ENCODE measurements around the gene STOX1.
"Not testable (repeated sequence)": the region's sequence is repeated elsewhere in the genome, so short reads cannot be mapped to it uniquely, and the experiment has no call there.

STOX1 gene, protein sequence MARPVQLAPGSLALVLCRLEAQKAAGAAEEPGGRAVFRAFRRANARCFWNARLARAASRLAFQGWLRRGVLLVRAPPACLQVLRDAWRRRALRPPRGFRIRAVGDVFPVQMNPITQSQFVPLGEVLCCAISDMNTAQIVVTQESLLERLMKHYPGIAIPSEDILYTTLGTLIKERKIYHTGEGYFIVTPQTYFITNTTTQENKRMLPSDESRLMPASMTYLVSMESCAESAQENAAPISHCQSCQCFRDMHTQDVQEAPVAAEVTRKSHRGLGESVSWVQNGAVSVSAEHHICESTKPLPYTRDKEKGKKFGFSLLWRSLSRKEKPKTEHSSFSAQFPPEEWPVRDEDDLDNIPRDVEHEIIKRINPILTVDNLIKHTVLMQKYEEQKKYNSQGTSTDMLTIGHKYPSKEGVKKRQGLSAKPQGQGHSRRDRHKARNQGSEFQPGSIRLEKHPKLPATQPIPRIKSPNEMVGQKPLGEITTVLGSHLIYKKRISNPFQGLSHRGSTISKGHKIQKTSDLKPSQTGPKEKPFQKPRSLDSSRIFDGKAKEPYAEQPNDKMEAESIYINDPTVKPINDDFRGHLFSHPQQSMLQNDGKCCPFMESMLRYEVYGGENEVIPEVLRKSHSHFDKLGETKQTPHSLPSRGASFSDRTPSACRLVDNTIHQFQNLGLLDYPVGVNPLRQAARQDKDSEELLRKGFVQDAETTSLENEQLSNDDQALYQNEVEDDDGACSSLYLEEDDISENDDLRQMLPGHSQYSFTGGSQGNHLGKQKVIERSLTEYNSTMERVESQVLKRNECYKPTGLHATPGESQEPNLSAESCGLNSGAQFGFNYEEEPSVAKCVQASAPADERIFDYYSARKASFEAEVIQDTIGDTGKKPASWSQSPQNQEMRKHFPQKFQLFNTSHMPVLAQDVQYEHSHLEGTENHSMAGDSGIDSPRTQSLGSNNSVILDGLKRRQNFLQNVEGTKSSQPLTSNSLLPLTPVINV

DNA sequence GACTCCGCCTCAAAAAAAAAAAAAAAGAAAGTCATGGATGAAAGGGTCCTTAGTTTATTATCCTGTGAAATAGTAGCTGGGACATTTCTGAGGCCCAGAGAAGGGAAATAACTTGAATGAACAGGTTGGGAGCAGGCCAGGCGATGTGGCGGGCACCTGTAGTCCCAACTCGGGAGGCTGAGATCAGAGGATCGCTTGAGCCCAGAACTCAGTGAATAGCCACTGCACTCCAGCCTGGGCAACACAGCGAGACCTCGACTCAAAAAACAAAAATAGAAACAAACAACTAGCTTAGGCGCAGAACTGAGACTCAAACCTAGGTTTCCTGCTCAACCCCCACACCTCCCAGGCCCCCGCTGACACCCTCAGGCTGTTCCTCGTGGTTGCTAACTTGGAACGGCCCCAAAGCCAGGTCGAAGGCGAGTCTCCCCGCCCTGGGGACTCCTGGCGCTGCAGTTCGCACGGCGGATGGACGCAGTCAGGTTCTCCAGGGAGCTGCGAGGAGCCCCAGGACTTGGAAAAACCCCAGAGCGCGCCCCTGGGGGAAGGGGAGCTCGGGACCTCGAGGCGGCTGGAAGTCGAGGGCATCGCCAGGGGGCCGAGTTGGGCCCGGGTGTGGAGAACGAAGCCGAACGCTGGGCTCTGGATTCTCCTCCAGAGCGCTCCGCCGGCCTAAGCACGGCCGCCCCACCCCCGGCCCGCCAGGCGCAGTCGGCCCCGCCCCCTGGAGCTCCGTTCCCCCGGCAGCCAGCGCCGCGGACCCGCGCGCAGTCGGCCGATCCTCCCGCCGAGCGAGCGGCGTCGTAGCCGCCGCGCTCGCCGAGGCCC, at the start of gene STOX1:
TSS of gene STOX1 (plus strand) at position 768 of the 828 bp plus-strand sequence. CDS start 93 bp downstream, outside the sequence.
- no peak for FAIRE-seq
- peak; percentile 93 for DNase-seq (ENCODE audit: low spot score)

DNA sequence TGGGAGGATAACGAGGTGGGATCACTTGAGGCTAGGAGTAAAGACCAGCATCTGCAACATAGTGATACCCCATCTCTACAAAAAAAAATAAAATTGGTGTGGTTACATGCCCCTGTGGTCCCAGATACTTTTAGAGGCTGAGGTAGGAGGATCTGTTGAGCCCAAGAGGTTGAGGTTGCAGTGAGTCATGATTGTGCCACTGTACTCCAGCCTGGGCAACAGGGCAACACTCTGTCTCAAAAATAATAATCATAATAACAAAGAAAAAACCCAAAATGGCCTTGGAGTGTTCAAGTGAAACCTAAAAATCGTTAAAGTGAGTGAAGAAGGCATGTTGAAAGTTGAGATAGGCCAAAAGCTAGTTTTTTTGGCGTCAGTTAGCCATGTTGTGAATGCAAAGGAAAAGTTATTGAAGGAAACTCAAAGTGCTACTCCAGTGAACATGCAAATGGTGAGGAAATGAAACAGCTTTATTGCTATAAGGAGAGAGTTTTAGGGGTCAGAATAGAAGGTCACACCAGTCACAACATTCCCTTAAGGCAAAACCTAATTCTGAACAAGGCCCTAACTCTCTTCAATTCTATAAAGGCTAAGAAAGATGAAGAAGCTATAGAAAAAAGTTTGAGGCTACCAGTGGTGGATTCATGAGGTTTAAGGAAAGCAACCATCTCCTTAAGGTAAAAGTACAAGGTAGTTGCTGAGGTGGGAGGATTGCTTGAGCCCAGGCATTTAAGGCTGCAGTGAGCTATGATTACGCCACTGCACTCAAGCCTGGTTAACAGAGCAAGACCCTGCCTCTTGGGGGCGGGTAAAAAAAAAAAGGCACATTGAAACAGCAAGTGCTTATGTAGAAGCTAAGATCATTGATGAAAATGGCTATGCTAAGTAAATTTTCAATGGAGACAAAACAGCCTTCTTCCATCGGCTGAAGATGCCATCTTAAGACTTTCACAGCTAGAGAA, 45.4 kb upstream of the STOX1 start:
- DNase-seq (ENCODE audit: low spot score) = no peak
- no peak for FAIRE-seq

DNA sequence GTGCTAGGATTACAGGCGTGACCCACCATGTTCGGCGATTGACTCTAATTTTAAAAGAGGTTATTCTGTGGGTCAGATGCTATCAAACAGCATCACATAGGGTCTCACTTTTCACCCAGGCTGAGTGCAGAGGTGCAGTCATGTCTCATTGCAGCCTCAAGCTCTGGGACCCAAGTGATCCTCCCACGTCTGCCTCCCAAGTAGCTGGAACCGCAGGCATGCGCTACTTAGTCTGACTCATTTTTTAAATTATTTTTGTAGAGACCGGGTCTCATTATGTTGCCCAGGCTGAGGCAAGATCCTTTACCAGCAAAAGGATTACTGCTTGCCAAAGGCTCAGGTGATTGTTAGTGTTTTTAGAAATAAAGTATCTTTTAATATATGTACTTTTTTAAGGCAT, 42.9 kb upstream of the STOX1 start:
- FAIRE-seq (no peak), DNase-seq (ENCODE audit: low spot score) (peak; percentile 40)

DNA sequence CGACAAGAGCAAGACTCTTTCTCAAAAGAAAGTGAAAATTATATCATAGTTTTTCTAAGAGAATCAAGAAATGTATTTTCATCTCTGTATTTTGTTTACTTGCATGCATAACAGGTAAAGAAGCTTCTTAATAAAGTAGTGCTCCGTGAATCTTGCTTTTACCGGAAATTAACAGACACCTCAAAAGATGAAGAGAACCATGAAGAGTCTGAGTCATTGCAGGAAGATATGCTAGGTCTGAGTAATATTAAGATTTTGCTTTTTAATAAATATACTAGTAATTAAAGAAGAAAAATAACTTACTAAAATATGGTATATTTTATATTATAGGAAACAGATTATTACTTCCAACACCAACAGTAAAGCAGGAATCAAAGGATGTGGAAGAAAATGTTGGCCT, 39.5 kb upstream of the STOX1 start:
- DNase-seq (ENCODE audit: low spot score) = no peak
- FAIRE-seq = no peak

DNA sequence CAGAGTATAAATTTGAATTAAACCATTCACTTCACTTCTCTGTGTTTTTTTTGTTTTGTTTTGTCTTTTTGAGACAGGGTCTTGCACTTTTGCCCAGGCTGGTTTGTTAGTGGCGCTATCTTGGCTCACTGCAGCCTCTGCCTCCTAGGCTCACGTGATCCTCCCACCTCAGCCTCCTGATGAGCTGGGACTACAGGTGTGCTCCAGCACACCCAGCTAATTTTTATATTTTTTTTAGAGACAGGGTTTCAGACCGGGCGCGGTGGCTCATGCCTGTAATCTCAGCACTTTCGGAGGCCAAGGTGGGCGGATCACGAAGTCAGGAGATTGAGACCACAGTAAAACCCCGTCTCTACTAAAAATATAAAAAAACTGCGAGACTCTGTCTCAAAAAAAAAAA, 36.9 kb upstream of the STOX1 start:
- DNase-seq (ENCODE audit: low spot score) = no peak

DNA sequence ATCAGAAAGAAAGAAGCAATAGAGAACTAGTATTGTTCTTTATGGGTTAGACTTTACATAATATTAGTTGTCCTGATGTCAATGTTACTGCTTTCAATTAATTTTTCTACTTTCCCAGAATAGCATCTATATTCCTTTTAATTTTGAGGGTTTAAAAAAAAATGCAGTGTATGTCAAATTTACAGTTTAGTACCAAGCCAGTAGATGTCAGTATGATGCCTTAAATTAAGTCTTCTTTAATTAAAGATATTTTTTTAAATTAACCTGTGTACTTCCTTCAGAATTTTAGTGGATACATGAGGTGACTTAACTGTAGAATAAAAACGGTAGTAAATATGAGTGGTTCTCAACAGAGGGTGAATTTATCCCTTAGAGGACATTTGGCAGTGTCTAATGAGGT, 35.2 kb upstream of the STOX1 start:
- DNase-seq (ENCODE audit: low spot score) = no peak
- FAIRE-seq = no peak

More for the DNA sequence above, 36.9 kb upstream of the STOX1 start:
- FAIRE-seq = no peak

DNA sequence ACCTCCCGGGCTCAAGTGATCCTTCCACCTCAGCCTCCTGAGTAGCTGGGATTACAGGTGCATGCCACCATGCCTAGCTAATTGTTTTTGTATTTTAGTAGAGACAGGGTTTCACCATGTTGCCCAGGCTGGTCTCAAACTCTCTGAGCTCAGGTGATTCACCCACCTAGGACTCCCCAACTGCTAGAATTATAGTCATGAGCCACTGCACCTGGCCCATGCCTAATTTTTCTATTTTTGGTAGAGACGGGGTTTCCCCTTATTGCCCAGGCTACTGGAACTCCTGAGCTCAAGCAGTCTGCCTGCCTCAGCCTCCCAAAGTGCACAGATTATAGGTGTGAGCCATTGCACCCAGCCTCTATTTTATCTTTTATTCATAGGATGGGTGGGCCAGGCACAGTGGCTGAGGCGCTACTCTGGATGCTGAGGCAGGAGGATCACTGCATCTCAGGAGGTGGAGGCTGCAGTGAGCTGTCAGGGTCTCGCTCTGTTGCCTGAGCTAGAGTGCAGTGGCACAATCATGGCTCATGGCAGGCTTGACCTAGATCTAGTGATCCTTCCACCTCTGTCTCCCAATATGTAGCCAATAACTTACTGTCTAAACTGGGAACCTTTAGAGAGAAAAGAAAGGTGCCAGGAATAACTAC, 31.3 kb upstream of the STOX1 start:
- no peak for DNase-seq (ENCODE audit: low spot score)
- FAIRE-seq = no peak

DNA sequence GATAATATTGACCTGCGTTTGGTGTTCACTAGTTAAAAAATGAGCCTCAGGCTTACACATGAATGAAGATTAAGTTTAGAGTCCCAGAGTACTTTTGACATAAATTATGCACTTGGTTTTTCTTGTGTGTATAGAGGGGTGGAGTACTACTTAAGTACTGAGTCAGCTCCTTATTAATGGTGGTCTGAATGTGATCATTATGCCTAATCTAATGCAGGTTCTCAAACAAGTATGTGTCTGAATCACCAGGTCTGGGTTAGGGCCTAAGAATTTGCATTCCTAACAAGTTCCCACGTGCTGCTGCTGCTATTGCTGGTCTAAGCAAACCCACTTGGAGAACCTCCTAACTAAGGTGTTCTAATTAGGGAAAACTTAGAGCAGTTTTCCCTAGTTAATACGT, 30.7 kb upstream of the STOX1 start:
- DNase-seq (ENCODE audit: low spot score) = no peak
- FAIRE-seq = no peak

DNA sequence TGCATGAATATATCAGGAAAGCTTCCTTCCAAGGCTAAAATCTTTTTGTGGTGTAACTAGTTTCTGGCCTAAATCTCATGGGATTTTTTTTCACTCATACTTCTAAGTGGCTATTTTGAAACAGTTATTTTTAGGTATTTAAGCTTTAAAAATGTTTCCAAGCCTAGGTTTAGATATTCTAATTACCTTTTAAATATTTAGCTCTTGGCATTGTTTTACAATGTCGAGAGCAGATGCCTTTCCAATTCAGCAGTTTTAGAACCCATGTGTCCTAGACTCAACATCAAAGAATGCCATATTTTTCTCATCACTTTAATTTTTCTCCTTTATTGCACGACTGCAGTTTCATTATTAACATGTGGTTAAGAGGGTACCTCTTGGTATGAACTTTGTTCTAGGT, 27.1 kb upstream of the STOX1 start:
- no peak for DNase-seq (ENCODE audit: low spot score)
- FAIRE-seq = no peak

DNA sequence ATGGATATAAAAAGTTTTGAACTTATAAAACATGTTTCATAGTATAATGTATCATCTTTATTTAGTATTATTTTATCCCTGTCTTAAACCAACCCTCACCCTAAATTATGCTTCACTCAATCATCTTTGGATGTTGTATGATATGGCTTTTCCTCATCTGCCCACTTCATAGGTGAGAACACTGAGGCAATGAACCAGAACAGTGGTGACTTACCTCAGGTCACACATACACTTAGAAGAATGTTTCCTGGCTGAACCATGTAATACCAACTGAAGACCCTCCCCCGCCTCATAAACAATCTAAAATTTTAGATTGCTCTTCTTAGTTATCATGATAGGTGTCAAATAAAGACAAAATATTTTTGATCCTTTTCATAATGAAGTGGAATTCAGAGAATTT, 22.6 kb upstream of the STOX1 start:
- FAIRE-seq (no peak), DNase-seq (ENCODE audit: low spot score) (no peak)

DNA sequence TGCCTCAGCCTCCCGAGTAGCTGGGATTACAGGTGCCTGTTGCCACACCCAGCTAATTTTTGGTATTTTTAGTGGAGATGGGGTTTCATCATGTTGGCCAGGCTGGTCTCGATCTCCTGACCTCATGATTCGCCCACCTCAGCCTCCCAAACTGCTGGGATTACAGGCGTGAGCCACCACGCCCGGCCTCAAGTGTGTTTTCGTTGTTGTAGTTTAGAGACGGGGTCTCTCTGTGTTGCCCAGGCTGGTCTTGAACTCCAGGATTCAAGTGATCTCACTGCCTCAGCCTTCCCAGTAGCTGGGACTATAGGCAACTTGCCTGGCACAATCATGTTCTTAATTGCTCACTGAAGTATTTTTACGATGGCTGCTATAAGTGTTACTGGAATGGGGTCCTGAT, 16.5 kb upstream of the STOX1 start:
- FAIRE-seq; DNase-seq (ENCODE audit: low spot score): not testable (repeated sequence)

DNA sequence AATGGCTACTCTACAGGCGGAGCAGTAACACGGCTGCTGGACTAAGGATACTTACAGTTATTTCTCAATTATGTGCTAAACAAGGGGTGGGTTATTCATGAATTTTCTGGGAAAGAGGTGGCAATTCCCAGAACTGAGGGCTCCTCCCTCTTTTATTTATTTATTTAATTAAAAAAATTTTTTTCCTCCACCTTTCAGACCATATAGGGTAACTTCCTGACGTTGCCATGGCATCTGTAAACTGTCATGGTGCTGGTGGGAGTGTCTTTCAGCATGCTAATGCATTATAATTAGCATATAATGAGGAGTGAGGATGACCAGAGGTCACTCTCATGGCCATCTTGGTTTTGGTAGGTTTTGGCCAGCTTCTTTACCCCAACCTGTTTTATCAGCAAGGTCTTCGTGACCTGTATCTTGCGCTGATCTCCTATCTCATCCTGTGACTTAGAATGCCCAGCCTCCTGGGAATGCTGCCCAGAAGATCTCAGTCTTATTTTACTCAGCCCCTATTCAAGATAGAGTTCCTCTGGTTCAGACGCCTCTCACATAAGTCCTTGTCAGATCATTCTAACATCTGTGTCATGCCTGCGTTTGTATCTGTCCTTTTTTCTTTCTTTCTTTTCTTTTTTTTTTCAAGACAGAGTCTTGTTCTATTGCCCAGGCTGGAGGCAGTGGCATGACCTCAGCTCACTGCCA, 15.9 kb upstream of the STOX1 start:
- no peak for DNase-seq (ENCODE audit: low spot score)
- no peak for FAIRE-seq

DNA sequence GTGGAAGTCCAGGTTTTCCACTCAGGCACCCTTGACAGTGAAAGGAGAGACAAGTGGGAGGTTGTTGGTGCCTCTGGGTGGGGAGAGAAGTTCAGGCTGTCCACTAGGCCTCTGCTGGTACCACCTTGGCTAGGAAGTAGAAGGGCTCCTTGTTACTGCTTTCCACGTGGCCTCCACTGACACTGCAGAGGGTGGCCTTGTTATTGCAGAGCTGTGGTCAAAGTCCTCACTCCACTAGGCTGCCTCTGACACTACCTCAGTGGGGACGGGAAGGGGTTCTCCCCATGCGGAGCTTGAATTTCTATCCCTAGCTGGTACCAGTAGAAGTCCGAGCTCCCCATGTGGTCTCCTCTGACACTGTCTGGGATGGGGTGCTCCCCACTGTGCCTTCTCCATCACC, 14.9 kb upstream of the STOX1 start:
- DNase-seq (ENCODE audit: low spot score) (no peak), FAIRE-seq (no peak)

DNA sequence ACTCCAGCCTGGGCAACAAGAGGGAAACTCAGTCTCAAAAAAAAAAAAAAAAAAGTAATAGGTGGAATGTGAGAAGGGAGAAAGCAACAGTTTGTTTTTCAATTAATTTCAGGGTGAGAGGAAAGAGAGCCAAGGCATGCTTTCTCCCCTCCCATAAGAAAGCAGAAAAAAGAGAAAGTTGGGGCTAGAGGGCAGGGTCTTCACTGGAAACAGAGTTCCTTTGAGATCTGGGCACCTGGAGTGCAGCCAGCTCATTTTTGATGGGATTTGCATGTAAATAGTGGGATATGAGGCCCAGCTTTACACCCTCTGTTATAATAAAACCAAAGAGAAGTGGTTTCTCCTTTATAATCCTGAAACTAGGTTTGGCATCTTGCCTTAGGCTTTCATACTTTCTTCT, 13.8 kb upstream of the STOX1 start:
- DNase-seq (ENCODE audit: low spot score) = no peak
- FAIRE-seq = no peak

DNA sequence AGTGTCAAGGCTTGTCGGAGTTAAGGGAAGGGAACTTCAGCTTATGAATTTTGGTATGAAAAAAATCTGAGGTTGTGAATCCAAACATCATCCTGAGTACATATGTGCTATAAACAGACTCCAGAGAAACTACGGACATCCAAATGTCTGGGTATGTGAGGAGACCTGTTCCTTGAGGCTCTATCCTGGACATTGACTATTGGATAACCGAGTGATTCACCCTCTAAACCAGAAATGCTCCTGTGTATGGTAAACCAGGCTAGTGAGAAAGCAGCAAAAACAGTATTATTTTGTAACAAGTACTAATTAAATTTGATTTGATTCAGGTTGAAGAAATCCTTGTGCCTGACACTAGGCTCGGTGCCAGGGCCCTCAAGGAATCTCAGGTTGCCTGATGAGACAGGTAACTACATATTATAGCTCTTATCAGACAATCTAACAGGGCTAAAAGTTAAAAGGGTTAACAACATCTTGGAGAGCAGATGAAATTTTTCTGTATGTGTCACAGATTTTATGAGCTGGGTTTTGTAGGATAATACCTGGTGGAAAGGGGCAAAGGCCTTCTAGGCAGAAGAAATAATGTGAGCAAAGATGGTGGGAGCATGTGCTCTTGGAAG, 10.4 kb upstream of the STOX1 start:
- DNase-seq (ENCODE audit: low spot score) = no peak
- FAIRE-seq = peak; percentile 77

DNA sequence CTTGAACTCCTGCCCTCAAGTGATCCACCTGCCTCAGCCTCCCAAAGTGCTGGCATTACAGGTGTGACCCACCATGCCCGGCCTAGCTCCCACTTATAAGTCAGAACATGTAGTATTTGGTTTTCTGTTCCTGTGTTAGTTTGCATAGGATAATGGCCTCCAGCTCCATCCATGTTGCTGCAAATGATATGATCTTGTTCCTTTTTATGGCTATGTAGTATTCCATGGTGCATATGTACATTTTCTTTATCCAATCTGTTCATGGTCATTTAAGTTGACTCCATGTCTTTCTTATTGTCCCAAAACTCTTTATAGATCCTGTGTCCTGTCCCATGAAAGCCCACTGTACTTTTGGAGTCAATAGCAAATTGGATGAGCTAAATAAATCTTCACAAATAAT, 7.0 kb upstream of the STOX1 start:
- not testable (repeated sequence) for FAIRE-seq; DNase-seq (ENCODE audit: low spot score)

DNA sequence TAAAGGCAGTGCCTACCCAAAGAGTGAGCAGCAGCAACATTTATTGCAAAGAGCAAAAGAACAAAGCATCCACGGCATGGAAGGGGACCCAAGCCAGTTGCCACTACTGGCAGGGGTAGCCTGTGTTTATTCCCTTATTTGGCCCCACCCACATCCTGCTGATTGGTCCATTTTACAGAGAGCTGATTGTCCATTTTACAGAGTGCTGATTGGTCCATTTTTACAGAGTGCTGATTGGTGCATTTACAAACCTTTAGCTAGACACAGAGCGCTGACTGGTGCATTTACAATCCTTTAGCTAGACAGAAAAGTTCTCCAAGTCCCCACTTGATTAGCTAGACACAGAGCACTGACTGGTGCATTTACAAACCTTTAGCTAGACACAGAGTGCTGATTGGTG, 4.7 kb upstream of the STOX1 start:
- DNase-seq (ENCODE audit: low spot score); FAIRE-seq: not testable (repeated sequence)

DNA sequence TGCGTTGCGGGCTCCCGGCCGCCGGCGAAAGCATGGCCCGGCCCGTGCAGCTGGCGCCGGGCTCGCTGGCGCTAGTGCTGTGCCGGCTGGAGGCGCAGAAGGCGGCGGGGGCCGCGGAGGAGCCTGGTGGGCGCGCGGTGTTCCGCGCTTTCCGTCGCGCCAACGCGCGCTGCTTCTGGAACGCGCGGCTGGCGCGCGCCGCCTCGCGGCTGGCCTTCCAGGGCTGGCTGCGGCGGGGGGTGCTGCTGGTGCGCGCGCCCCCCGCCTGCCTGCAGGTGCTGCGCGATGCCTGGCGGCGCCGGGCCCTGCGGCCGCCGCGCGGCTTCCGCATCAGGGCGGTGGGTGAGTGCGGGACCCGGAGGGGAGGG, 245 bp downstream of the STOX1 start:
- DNase-seq (ENCODE audit: low spot score) = not testable (repeated sequence)
- peak; percentile 77 for FAIRE-seq
